ENCODE data around the gene FADS6. TPM values are rescaled to one million over a fixed set of nuclear protein-coding genes. Genes with fewer than 3 reads are reported as not detected.

The FADS6 gene
- total and polyA plus RNA-seq, 10 of the 15 experiments (the other 5 are each of a cell fraction or from before 2014, with no cell fraction given): not detected

- whole genome bisulfite sequencing (ENCODE audit: insufficient coverage, insufficient replicate concordance, low lambda C conversion rate, missing lambda C conversion rate): 26% methylated on average over 8 of the region's 8 CpGs
- no TSS peak for BruUV-seq (replicated peaks)
- no peak for FAIRE-seq
- H3K27me3 ChIP-seq (replicated peaks in 1 of 2; ENCODE audit: control insufficient read depth in 2 of 2, insufficient read depth in 2 of 2, low read length in 1 of 2): peaks cover 4 to 8% of the 10 kb centered on the region in 2 experiments; a peak in 2 of 4 replicates
- no peaks in the 10 kb centered on the region for H3K4me1 ChIP-seq (ENCODE audit: control insufficient read depth, insufficient read depth, low read length)
- ChIA-PET POLR2A (interaction anchor here (0.6 kb wide), 1 partner anchor 86 kb away, joined by 3 read pairs; no protein-coding TSS in a partner anchor), SMC1A (ENCODE audit: uncharacterized antibody, unreplicated experiment) (no interaction called here), CTCF (no interaction called here), RAD21 (ENCODE audit: unreplicated experiment) (no interaction called here)
- H3K9ac ChIP-seq (ENCODE audit: control insufficient read depth, insufficient read depth, low read length): no peak overlapping the region
- no peaks in the 10 kb centered on the region for H4K20me1 ChIP-seq (ENCODE audit: control insufficient read depth, insufficient read depth)
- intact Hi-C loops (cut with micrococcal nuclease; ENCODE audit: unreplicated experiment) (no loop called here), in situ Hi-C loops (cut with MboI) (no loop called here)
- H3K27ac ChIP-seq (ENCODE audit: control insufficient read depth, insufficient read depth): no peak overlapping the region
- H3K4me3 ChIP-seq: no peak overlapping the region
- DNase-seq (ENCODE audit: low read depth, low spot score): no peak
- no peak overlapping the region for H2AFZ ChIP-seq (ENCODE audit: control insufficient read depth, low read depth, low read length)
- no peak for ATAC-seq
- H3K4me2 ChIP-seq (ENCODE audit: control insufficient read depth, insufficient read depth): no peak overlapping the region
- H3K9me3 ChIP-seq (replicated peaks; ENCODE audit: control insufficient read depth, insufficient read depth, low read length): no peaks in the 10 kb centered on the region
- H3K79me2 ChIP-seq (ENCODE audit: control insufficient read depth, insufficient read depth, low read length): no peaks in the 10 kb centered on the region
- H3K36me3 ChIP-seq (ENCODE audit: control insufficient read depth in 2 of 2, insufficient read depth in 2 of 2, low read length in 1 of 2): no peaks in the 10 kb centered on the region
- no peak for TF ChIP-seq SMC3 (IDR thresholded peaks at IDR 0.05; ENCODE audit: borderline replicate concordance, low read length)
- no peak for TF ChIP-seq BCLAF1 (IDR thresholded peaks at IDR 0.05)
- no peak for TF ChIP-seq HCFC1 (IDR thresholded peaks at IDR 0.05; ENCODE audit: low read length)
- TF ChIP-seq TCF12 (IDR thresholded peaks at IDR 0.05; ENCODE audit: low read depth, low read length): no peak
- TF ChIP-seq BHLHE40 (IDR thresholded peaks at IDR 0.05; ENCODE audit: borderline replicate concordance in 1 of 2, low read depth in 2 of 2, low read length in 1 of 2): no peak
- TF ChIP-seq POLR2AphosphoS2 (IDR thresholded peaks at IDR 0.05; ENCODE audit: low read depth, low read length): no peak
- no peak for TF ChIP-seq ZNF274 (IDR thresholded peaks at IDR 0.05; ENCODE audit: insufficient read depth, insufficient read length)
- TF ChIP-seq MAX (IDR thresholded peaks at IDR 0.05; ENCODE audit: low read depth, low read length): no peak
- TF ChIP-seq CREM (IDR thresholded peaks at IDR 0.05; ENCODE audit: low read depth): no peak
- TF ChIP-seq ATF3 (IDR thresholded peaks at IDR 0.05; ENCODE audit: borderline replicate concordance, extremely low read depth, low read depth, low read length): no peak
- no peak for TF ChIP-seq ZBED1 (IDR thresholded peaks at IDR 0.05; ENCODE audit: borderline replicate concordance)
- TF ChIP-seq CHD4 (IDR thresholded peaks at IDR 0.05): no peak
- no peak for TF ChIP-seq PAX8 (IDR thresholded peaks at IDR 0.05)
- TF ChIP-seq FOXK2 (IDR thresholded peaks at IDR 0.05): no peak
- TF ChIP-seq ZNF592 (IDR thresholded peaks at IDR 0.05): no peak
- no peak for TF ChIP-seq SRF (IDR thresholded peaks at IDR 0.05; ENCODE audit: low read depth in 2 of 2, low read length in 2 of 2)
- TF ChIP-seq CHD1 (IDR thresholded peaks at IDR 0.05; ENCODE audit: low read depth, low read length): no peak
- TF ChIP-seq FOS (IDR thresholded peaks at IDR 0.05; ENCODE audit: borderline replicate concordance, extremely low read depth, insufficient read length): no peak
These were observed 6.8 kb upstream of the FADS6 start for GRCh38 chr17:74900208-74900607.

Data from GM12878 (cell line).